ENCODE results near the gene NF2.

NF2 gene

DNA sequence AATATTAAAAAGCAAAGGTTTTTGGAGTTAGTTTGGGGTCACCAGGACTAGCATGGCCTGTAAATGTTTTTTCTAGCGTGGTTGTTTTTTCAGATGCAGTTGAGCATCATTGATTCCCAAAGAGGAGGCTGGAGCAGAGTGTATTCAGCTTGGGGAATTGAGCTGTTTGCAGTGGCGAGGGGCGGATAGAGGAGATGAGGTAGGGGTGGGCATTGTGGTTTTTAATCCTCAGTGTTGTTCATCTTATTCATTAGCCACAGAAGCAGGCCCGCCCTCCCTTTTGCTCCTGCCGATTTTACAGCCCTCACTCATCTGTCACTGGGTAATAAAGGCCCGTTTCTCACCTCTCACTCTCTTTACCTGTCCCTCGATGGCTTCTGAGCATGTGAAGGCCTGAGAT lies 51.4 kb downstream of the NF2 start:
- Histone ChIP-seq H3K36me3 (ENCODE audit: control insufficient read depth in 1 of 2, insufficient read depth in 2 of 2, low read length in 2 of 2) (peaks cover 6 to 32% of the 10 kb centered on the region in 2 donors), H3K27me3 (ENCODE audit: control insufficient read depth in 1 of 2, insufficient read depth in 2 of 2, low read length in 2 of 2) (no peaks in the 10 kb centered on the region)

DNA sequence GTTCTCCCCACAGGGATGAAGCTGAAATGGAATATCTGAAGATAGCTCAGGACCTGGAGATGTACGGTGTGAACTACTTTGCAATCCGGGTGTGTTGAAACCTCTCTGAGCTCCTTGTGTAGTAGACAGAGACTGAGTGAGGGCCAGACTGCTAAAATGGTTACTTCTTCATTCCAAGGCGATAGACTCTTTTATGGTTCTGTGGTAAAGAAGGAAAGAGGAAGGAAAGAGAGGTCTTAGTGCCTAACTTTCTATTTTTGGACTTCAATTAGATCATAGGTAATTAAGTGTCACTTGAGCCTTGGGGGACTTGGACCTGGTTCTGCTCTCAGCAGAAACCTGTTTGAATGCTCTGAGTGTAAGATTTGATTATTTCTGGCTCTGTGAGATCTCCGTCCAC lies 54.7 kb downstream of the NF2 start:
- Histone ChIP-seq H3K36me3 (ENCODE audit: control insufficient read depth in 1 of 2, insufficient read depth in 2 of 2, low read length in 2 of 2) (peaks cover 8 to 54% of the 10 kb centered on the region in 2 donors), H3K9me3 (ENCODE audit: control insufficient read depth in 1 of 2, low read length in 2 of 2) (no peaks in the 10 kb centered on the region), H3K4me1 (ENCODE audit: control insufficient read depth in 1 of 2, insufficient read depth in 2 of 2, low read length in 2 of 2) (no peaks in the 10 kb centered on the region), H3K27ac (ENCODE audit: low read depth, low read length) (no peak overlapping the region), H3K9ac (ENCODE audit: low read depth in 1 of 2, low read length in 2 of 2) (no peak overlapping the region), H3K27me3 (ENCODE audit: control insufficient read depth in 1 of 2, insufficient read depth in 2 of 2, low read length in 2 of 2) (no peaks in the 10 kb centered on the region), H3K4me3 (ENCODE audit: low read depth in 1 of 2, low read length in 2 of 2) (no peak overlapping the region)

More for the DNA sequence above, 51.4 kb downstream of the NF2 start:
- no peaks in the 10 kb centered on the region for H3K9me3 ChIP-seq (ENCODE audit: control insufficient read depth in 1 of 2, low read length in 2 of 2)
- no peak overlapping the region for H3K27ac ChIP-seq (ENCODE audit: low read depth, low read length)
- H3K4me3 ChIP-seq (ENCODE audit: low read depth in 1 of 2, low read length in 2 of 2) = no peak overlapping the region
- no peaks in the 10 kb centered on the region for H3K4me1 ChIP-seq (ENCODE audit: control insufficient read depth in 1 of 2, insufficient read depth in 2 of 2, low read length in 2 of 2)
- no peak overlapping the region for H3K9ac ChIP-seq (ENCODE audit: low read depth in 1 of 2, low read length in 2 of 2)

DNA sequence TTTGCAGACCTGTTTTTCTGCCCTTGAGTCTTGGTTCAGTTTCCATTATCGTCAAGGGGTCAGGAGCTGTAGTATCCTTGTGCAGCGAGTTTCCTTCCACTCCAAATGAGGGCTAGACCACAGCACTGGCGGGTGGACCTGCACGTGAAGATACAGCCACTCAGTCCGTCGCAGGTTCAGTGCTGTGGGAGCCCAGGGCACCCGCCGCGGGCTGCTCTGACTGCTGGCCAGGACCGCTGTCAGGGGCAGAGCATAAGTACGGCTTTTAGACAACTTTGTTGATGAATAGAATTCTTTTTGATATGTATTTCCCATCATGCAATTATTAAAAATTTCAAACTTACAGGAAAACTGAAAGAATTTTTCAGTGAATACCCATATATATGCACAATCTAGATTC lies 56.6 kb downstream of the NF2 start:
- Histone ChIP-seq H3K27ac (ENCODE audit: low read depth, low read length) (no peak overlapping the region), H3K4me1 (ENCODE audit: control insufficient read depth in 1 of 2, insufficient read depth in 2 of 2, low read length in 2 of 2) (no peaks in the 10 kb centered on the region), H3K4me3 (ENCODE audit: low read depth in 1 of 2, low read length in 2 of 2) (no peak overlapping the region), H3K27me3 (ENCODE audit: control insufficient read depth in 1 of 2, insufficient read depth in 2 of 2, low read length in 2 of 2) (no peaks in the 10 kb centered on the region), H3K9me3 (ENCODE audit: control insufficient read depth in 1 of 2, low read length in 2 of 2) (no peaks in the 10 kb centered on the region), H3K36me3 (ENCODE audit: control insufficient read depth in 1 of 2, insufficient read depth in 2 of 2, low read length in 2 of 2) (peaks cover 8 to 61% of the 10 kb centered on the region in 2 donors), H3K9ac (ENCODE audit: low read depth in 1 of 2, low read length in 2 of 2) (no peak overlapping the region)

DNA sequence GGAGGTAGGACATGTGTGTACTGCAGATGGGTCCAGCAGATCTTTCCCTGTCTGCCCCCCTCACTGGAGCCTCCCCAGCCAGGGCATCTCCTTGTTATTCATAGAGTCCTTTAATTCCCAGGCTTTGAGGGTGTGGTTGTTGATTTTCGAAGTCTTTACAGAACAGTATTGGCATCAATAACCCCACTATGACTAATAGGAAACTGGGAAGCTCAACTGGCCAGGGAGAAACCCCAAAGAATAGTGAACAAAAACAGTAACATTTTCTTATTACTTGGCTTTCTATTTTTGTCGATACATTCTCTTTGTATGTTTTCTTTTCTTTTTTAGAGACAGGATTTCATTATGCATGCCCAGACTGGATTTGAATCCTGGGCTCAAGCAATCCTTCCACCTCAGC lies 57.9 kb downstream of the NF2 start:
- Histone ChIP-seq H3K9me3 (ENCODE audit: control insufficient read depth in 1 of 2, low read length in 2 of 2) (no peaks in the 10 kb centered on the region), H3K4me1 (ENCODE audit: control insufficient read depth in 1 of 2, insufficient read depth in 2 of 2, low read length in 2 of 2) (no peaks in the 10 kb centered on the region), H3K36me3 (ENCODE audit: control insufficient read depth in 1 of 2, insufficient read depth in 2 of 2, low read length in 2 of 2) (peaks cover 8 to 53% of the 10 kb centered on the region in 2 donors), H3K27me3 (ENCODE audit: control insufficient read depth in 1 of 2, insufficient read depth in 2 of 2, low read length in 2 of 2) (no peaks in the 10 kb centered on the region), H3K4me3 (ENCODE audit: low read depth in 1 of 2, low read length in 2 of 2) (no peak overlapping the region), H3K9ac (ENCODE audit: low read depth in 1 of 2, low read length in 2 of 2) (no peak overlapping the region), H3K27ac (ENCODE audit: low read depth, low read length) (no peak overlapping the region)

DNA sequence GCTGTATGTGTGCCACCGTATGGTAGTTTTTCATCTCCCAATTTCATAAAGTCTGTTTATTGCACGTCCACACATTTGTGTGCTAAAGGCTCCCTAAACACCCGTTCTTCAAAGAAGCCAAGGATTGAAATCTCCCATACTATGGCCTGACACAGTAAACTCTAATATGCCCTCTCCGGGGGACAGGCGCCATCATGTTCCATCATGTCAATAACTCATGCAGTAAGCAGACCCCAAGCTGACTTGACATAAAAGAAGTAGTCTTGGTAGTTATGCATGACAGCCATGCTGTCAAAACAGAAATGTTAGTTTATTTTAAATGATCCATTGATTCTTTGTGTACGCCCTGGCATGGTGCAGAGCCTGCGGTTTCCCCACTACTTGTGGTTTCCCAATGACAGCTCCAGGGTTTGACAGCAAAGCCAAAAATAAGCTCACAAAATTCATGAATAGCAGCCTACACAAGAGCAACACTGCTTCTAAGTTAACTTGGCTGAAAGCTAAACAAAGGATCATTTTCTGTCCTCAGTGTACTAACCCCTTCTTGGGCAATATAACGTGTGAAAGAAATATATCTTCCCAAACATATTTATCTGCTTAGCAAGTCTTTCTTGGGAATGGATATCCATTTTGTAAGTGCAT lies 59.9 kb downstream of the NF2 start:
- Histone ChIP-seq H3K27me3 (ENCODE audit: control insufficient read depth in 1 of 2, insufficient read depth in 2 of 2, low read length in 2 of 2) (no peaks in the 10 kb centered on the region), H3K36me3 (ENCODE audit: control insufficient read depth in 1 of 2, insufficient read depth in 2 of 2, low read length in 2 of 2) (peaks cover 7 to 52% of the 10 kb centered on the region in 2 donors), H3K4me3 (ENCODE audit: low read depth in 1 of 2, low read length in 2 of 2) (no peak overlapping the region), H3K27ac (ENCODE audit: low read depth, low read length) (no peak overlapping the region), H3K9ac (ENCODE audit: low read depth in 1 of 2, low read length in 2 of 2) (no peak overlapping the region), H3K9me3 (ENCODE audit: control insufficient read depth in 1 of 2, low read length in 2 of 2) (no peaks in the 10 kb centered on the region), H3K4me1 (ENCODE audit: control insufficient read depth in 1 of 2, insufficient read depth in 2 of 2, low read length in 2 of 2) (no peaks in the 10 kb centered on the region)

DNA sequence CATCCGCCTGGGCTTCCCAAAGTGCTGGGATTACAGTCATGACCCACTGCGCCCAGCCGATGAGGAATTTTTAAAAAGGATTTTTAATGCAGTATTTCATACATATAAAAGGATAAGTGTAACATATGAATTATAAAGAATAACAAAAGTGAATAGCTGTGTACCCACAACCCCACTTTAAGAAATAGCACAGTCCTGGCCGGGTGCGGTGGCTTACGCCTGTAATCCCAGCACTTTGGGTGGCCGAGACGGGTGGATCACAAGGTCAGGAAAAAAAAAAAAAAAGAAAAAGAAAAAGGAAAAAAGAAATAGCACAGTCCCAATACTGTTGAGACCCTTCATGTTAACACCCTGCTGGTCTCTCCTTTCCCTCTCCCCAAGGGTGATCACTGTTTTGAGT lies 62.1 kb downstream of the NF2 start:
- Histone ChIP-seq H3K9ac (ENCODE audit: low read depth in 1 of 2, low read length in 2 of 2) (no peak overlapping the region), H3K36me3 (ENCODE audit: control insufficient read depth in 1 of 2, insufficient read depth in 2 of 2, low read length in 2 of 2) (peaks cover 18 to 59% of the 10 kb centered on the region in 2 donors), H3K27me3 (ENCODE audit: control insufficient read depth in 1 of 2, insufficient read depth in 2 of 2, low read length in 2 of 2) (no peaks in the 10 kb centered on the region)

DNA sequence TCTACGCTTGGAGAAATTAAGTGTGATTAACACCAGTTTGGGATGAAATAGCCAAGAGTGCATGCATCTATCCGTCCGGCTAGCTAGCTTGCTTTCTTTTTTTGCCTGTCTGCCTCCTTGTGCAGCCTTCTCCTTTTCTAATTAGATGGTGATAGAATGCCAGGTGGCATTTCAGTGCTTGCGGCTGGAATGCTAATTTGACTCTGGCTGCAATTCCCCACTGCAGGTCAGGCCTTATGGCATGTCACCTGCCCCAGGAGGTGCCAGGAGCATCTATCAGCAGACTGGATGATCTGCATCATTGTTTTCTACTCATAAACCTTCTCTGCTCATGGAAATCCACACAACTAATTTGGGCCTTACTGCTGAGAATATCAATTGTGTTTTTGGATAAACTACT lies 65.2 kb downstream of the NF2 start:
- Histone ChIP-seq H3K36me3 (ENCODE audit: control insufficient read depth in 1 of 2, insufficient read depth in 2 of 2, low read length in 2 of 2) (peaks cover 33 to 57% of the 10 kb centered on the region in 2 donors), H3K4me1 (ENCODE audit: control insufficient read depth in 1 of 2, insufficient read depth in 2 of 2, low read length in 2 of 2) (no peaks in the 10 kb centered on the region), H3K9ac (ENCODE audit: low read depth in 1 of 2, low read length in 2 of 2) (no peak overlapping the region), H3K9me3 (ENCODE audit: control insufficient read depth in 1 of 2, low read length in 2 of 2) (no peaks in the 10 kb centered on the region), H3K4me3 (ENCODE audit: low read depth in 1 of 2, low read length in 2 of 2) (no peak overlapping the region), H3K27me3 (ENCODE audit: control insufficient read depth in 1 of 2, insufficient read depth in 2 of 2, low read length in 2 of 2) (no peaks in the 10 kb centered on the region), H3K27ac (ENCODE audit: low read depth, low read length) (no peak overlapping the region)

More for the DNA sequence above, 62.1 kb downstream of the NF2 start:
- Histone ChIP-seq H3K27ac (ENCODE audit: low read depth, low read length) (no peak overlapping the region), H3K4me3 (ENCODE audit: low read depth in 1 of 2, low read length in 2 of 2) (no peak overlapping the region), H3K9me3 (ENCODE audit: control insufficient read depth in 1 of 2, low read length in 2 of 2) (no peaks in the 10 kb centered on the region), H3K4me1 (ENCODE audit: control insufficient read depth in 1 of 2, insufficient read depth in 2 of 2, low read length in 2 of 2) (no peaks in the 10 kb centered on the region)

DNA sequence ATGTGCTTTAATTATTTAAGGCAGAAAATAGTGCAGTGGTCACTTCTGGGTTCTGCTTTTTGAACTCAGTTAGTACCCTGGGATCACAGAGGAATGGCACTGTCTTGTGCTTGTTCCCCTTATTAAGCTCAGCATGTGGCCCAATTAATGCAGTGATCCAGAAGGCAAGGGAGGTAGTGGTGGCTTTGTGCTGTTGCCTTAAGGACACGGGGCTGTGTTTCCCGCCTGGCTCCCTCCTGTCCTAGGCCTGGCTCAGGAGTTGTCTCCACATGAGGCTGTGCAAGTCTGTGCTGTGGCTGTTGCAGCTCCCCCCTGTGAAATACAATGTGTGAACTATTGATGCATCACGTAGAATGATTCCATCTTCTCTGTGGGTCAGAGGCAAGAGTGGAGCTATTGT lies 67.2 kb downstream of the NF2 start:
- Histone ChIP-seq H3K27ac (ENCODE audit: low read depth, low read length) (no peak overlapping the region), H3K36me3 (ENCODE audit: control insufficient read depth in 1 of 2, insufficient read depth in 2 of 2, low read length in 2 of 2) (peaks cover 52 to 66% of the 10 kb centered on the region in 2 donors), H3K27me3 (ENCODE audit: control insufficient read depth in 1 of 2, insufficient read depth in 2 of 2, low read length in 2 of 2) (no peaks in the 10 kb centered on the region), H3K9me3 (ENCODE audit: control insufficient read depth in 1 of 2, low read length in 2 of 2) (no peaks in the 10 kb centered on the region), H3K9ac (ENCODE audit: low read depth in 1 of 2, low read length in 2 of 2) (no peak overlapping the region), H3K4me1 (ENCODE audit: control insufficient read depth in 1 of 2, insufficient read depth in 2 of 2, low read length in 2 of 2) (no peaks in the 10 kb centered on the region), H3K4me3 (ENCODE audit: low read depth in 1 of 2, low read length in 2 of 2) (no peak overlapping the region)

DNA sequence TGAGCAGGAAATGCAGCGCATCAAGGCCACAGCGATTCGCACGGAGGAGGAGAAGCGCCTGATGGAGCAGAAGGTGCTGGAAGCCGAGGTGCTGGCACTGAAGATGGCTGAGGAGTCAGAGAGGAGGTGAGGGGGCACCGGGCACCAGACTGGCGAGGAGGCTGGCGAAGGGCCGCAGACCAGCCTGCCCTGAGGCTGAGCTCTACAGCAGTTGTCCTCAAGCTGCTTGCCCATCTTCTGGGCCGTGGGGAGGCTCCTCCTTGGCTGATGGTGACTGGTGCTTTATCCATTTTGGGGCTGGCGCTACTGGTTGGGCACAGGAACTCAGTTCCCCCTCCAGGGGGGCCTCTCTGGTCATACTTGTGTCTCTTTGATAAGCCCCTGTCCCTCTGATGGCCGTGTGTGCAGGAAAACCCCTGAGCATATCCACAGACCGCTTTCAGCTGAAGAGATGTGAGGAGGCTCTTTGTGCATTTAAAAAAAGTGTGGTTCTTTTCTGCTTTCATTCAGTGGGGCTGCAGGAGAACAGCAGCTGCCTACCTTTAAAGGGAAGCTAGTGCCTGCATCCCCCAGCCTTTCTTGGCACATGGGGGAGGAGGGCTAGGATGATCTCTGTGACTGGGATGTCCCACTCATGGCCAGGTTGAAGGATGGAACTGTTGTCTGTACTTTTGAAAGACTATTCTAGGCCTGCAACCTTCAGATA lies 70.1 kb downstream of the NF2 start:
- Histone ChIP-seq H3K27me3 (ENCODE audit: control insufficient read depth in 1 of 2, insufficient read depth in 2 of 2, low read length in 2 of 2) (no peaks in the 10 kb centered on the region), H3K4me1 (ENCODE audit: control insufficient read depth in 1 of 2, insufficient read depth in 2 of 2, low read length in 2 of 2) (no peaks in the 10 kb centered on the region), H3K9ac (ENCODE audit: low read depth in 1 of 2, low read length in 2 of 2) (no peak overlapping the region), H3K9me3 (ENCODE audit: control insufficient read depth in 1 of 2, low read length in 2 of 2) (no peaks in the 10 kb centered on the region), H3K27ac (ENCODE audit: low read depth, low read length) (no peak overlapping the region), H3K4me3 (ENCODE audit: low read depth in 1 of 2, low read length in 2 of 2) (no peak overlapping the region), H3K36me3 (ENCODE audit: control insufficient read depth in 1 of 2, insufficient read depth in 2 of 2, low read length in 2 of 2) (peaks cover 53 to 85% of the 10 kb centered on the region in 2 donors)

DNA sequence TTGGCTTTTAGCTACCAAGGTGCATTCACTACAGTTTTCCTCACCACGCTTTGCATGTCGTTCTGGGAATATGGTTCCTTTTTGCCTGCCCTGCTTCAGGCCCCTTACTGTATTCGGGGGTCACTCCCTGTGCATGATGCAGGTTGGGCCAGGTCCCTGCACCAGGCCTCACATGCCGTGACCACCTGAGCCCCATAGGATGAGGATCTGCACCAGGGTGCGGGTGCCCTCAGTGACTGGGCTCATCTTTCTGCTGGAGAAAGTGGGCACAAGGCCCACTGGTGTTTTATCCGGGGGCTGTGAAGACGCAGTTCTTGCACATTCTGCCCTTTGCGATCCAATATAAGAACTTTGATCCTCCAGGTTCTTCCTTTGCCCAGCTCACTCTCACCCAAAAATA lies 70.7 kb downstream of the NF2 start:
- H3K27me3 ChIP-seq (ENCODE audit: control insufficient read depth in 1 of 2, insufficient read depth in 2 of 2, low read length in 2 of 2) = no peaks in the 10 kb centered on the region
- peaks cover 52 to 85% of the 10 kb centered on the region in 2 donors for H3K36me3 ChIP-seq (ENCODE audit: control insufficient read depth in 1 of 2, insufficient read depth in 2 of 2, low read length in 2 of 2)
- no peaks in the 10 kb centered on the region for H3K9me3 ChIP-seq (ENCODE audit: control insufficient read depth in 1 of 2, low read length in 2 of 2)
- H3K4me1 ChIP-seq (ENCODE audit: control insufficient read depth in 1 of 2, insufficient read depth in 2 of 2, low read length in 2 of 2) = no peaks in the 10 kb centered on the region
- no peak overlapping the region for H3K4me3 ChIP-seq (ENCODE audit: low read depth in 1 of 2, low read length in 2 of 2)
- no peak overlapping the region for H3K9ac ChIP-seq (ENCODE audit: low read depth in 1 of 2, low read length in 2 of 2)
- no peak overlapping the region for H3K27ac ChIP-seq (ENCODE audit: low read depth, low read length)
